Gastrocnemius medialis (tissue), 4 donors: Measurements from ENCODE around the gene CCL14. TPM values are rescaled to one million over a fixed set of nuclear protein-coding genes. Genes with fewer than 3 reads are reported as not detected.
A peak's percentile ranks its signal among the peaks of the same experiment; 100 is the strongest.

Experiments used
- ATAC-seq, 2 donors: fragments of 150-250 bp; one replicate each; pipeline ENCODE4 v1.9.1; 2016
- DNase-seq, 2 donors: peaks; one replicate each; pipeline ENCODE4 v3.0.0-alpha.2; 2019
- H3K27ac ChIP-seq, 4 donors: fragments of 200-600 bp; sonication (generic); 1 replicate in 1 of 4; 2 replicates in 3 of 4; pipeline ENCODE4 v1.5.1; 2016 to 2018; ENCODE audit warnings: mild to moderate bottlenecking in 2 of 4, moderate library complexity in 1 of 4
- H3K27me3 ChIP-seq, 3 donors: fragments of 200-600 bp; sonication (generic) in 2 of 3; 1 replicate in 1 of 3; 2 replicates in 2 of 3; pipeline versions ENCODE4 v1.5.1 to v1.6.0; 2016 to 2019; ENCODE audit warnings: mild to moderate bottlenecking in 1 of 3, moderate library complexity in 1 of 3
- H3K36me3 ChIP-seq, 2 donors: fragments of 200-600 bp; sonication (generic) in 1 of 2; one replicate each; pipeline ENCODE4 v1.5.1; 2017 to 2018
- H3K4me1 ChIP-seq, 2 donors: fragments of 200-600 bp; sonication (generic) in 1 of 2; one replicate each; pipeline ENCODE4 v1.5.1; 2016 to 2017; ENCODE audit warnings: mild to moderate bottlenecking in 2 of 2
- H3K4me3 ChIP-seq, 4 donors: fragments of 200-600 bp; sonication (generic) in 3 of 4; 1 replicate in 1 of 4; 2 replicates in 3 of 4; pipeline ENCODE4 v1.5.1; 2016 to 2019; ENCODE audit warnings: mild to moderate bottlenecking in 2 of 4
- H3K9me3 ChIP-seq, 3 donors: fragments of 200-600 bp; sonication (generic) in 2 of 3; 1 replicate in 1 of 3; 2 replicates in 2 of 3; pipeline ENCODE4 v1.5.1; 2016 to 2019
- CTCF ChIP-seq, 5 experiments: fragments of 450-650 bp in 3 of 5; fragments of 200-600 bp in 2 of 5; sonication (generic) in 2 of 5; IDR thresholded peaks in 4 of 5; conservative IDR thresholded peaks in 1 of 5; 1 replicate in 4 of 5; 2 replicates in 1 of 5; pipeline ENCODE4 v1.5.1; 2016 to 2019; ENCODE audit warnings: antibody characterized with exemption in 5 of 5, mild to moderate bottlenecking in 3 of 5, moderate library complexity in 3 of 5
- POLR2A ChIP-seq, 2 donors: fragments of 450-650 bp; IDR thresholded peaks; one replicate each; pipeline ENCODE4 v1.6.1; 2017; ENCODE audit warnings: antibody characterized with exemption in 2 of 2, mild to moderate bottlenecking in 2 of 2, moderate library complexity in 2 of 2
- in situ Hi-C, 4 donors: fragments of 200-750 bp; cut with MboI; loops; one replicate each; pipeline versions ENCODE4 v1.15.0 to v1.8.0; 2017; ENCODE audit warnings: low sequenced_read_pairs in 4 of 4
- intact Hi-C: fragments of 100-400 bp; cut with DNase I; formaldehyde crosslinking; loops from one replicate; pipeline ENCODE4 v1.15.1; 2023; ENCODE audit warnings: low total_unique reads
- total RNA-seq, 4 donors: library from RNA; depleted of rRNA; stranded (reverse); fragments of >200 nt; gene quantifications; one replicate each; pipeline versions ENCODE4 v1.1.0 to v1.2.3, GENCODE V29; 2016

The CCL14 gene
- total RNA-seq, 4 donors from 2014 or later, result 4.9 to 25.9 (median 12.1) TPM

DNA sequence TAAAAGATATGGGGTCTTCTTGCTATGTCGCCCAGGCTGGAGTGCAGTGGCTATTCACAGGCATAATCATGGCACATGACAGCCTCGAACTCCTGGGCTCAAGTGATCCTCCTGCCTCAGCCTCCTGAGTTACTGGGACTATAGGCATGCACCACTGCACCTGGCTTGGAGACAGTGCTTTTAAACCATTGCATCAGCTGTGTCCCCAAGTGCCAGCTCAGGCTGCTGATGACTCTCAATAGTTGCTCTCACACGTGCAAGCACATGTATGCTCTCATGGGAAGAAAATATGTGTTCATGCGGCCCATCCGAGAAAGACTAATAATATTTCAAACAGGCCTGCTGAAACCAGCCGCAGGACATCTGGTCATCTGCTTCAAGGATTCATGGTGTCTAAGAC, 14.0 kb downstream of the CCL14 start:
- Histone ChIP-seq H3K4me1 (peaks cover 0 to 13% of the 10 kb centered on the region in 2 donors), H3K9me3 (no peaks in the 10 kb centered on the region), H3K27me3 (no peaks in the 10 kb centered on the region), H3K27ac (peak overlapping the region in 3 of 4 donors; percentile 25 to 66 (median 58)), H3K36me3 (no peaks in the 10 kb centered on the region), H3K4me3 (no peak overlapping the region)
- ATAC-seq (no peak), DNase-seq (no peak)
- intact Hi-C loops, result loop anchor here (5.0 to 10.0 kb wide), 2 partner anchors 100 to 172 kb away; no protein-coding TSS in a partner anchor
- in situ Hi-C loops, result loop anchor here (5.0 to 25.0 kb wide), 6 partner anchors 110 to 515 kb away; partner anchors contain the start of genes ZNHIT3 (in 3 of the 4) and HEATR9 (in 1 of the 4)
- TF ChIP-seq POLR2A (IDR thresholded peaks at IDR 0.05), result no peak
- TF ChIP-seq CTCF (IDR thresholded peaks at IDR 0.05 in 4 of 5, conservative IDR thresholded peaks at IDR 0.05 in 1 of 5), result no peak

DNA sequence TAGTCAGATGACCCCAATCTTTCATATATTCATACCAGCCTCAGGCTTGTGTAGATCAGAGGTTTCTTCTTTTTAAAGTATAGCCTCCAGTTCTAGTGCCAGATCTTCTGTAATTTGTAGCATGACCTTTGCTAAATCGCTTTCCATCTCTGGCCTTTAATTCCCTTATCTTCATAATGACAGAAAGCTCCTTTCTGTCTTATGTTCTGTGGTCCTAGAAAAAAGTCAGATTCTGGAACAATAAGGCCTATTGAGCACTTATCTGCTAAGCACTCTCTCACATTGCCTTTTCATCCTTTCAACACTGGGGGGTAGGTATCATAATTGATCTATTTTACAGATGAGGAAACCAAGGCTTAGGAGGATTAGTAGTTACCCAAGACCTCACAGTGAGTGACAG, 14.5 kb downstream of the CCL14 start:
- intact Hi-C loops, result loop anchor here (5.0 to 10.0 kb wide), 2 partner anchors 100 to 173 kb away; no protein-coding TSS in a partner anchor
- Histone ChIP-seq H3K4me3 (no peak overlapping the region), H3K4me1 (peaks cover 0 to 13% of the 10 kb centered on the region in 2 donors), H3K36me3 (no peaks in the 10 kb centered on the region), H3K27ac (peak overlapping the region in 2 of 4 donors; percentile 4 to 40), H3K9me3 (no peaks in the 10 kb centered on the region), H3K27me3 (no peaks in the 10 kb centered on the region)
- DNase-seq (no peak), ATAC-seq (no peak)
- in situ Hi-C loops, result loop anchor here (5.0 to 25.0 kb wide), 6 partner anchors 110 to 515 kb away; partner anchors contain the start of genes ZNHIT3 (in 3 of the 4) and HEATR9 (in 1 of the 4)
- no peak for TF ChIP-seq POLR2A (IDR thresholded peaks at IDR 0.05)
- TF ChIP-seq CTCF (IDR thresholded peaks at IDR 0.05 in 4 of 5, conservative IDR thresholded peaks at IDR 0.05 in 1 of 5), result no peak

DNA sequence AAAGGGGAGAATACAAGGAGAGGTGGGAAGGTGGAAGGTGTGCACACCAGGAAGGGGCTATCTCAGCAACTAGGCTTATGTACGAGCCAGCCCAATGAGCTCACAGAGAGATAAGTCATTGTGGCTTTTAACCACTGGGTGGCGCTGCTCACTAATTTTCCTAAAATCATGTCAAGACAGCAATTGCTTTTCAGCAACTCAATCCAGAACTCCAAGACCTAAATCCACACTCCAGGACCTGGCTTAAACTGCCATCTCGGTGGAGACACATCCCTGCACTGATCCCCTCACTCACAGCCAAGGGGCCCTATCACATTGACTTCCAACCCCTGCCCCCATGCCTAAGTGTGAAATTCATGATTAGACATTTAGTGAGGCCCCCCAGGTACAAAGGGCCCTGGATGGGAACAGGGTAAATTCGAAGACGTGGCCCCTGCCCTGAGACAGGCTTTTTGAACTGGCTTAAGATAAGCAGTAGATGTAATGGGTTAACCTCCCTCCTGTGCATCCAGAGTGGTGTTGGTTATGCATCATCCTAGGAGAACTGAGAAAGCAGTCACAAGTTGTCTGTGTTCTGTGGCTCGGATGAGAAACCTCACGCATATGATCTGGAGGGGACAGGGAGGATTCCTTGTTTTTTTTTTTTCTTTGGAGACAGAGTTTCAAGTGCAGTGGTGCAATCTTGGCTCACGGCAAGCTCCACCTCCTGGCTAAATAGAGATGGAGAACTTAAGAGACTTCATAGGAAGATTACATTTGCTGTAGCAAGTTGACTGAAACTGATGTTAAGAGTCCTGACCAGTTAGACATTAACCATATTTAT, 16.8 kb downstream of the CCL14 start:
- in situ Hi-C loops, result loop anchor here (5.0 to 25.0 kb wide), 6 partner anchors 107 to 518 kb away; partner anchors contain the start of genes ZNHIT3 (in 3 of the 4) and HEATR9 (in 1 of the 4)
- H3K4me3 ChIP-seq, result no peak overlapping the region
- TF ChIP-seq POLR2A (IDR thresholded peaks at IDR 0.05) (no peak), CTCF (IDR thresholded peaks at IDR 0.05 in 4 of 5, conservative IDR thresholded peaks at IDR 0.05 in 1 of 5) (peak; percentile 20 to 78 (median 74))
- H3K27me3 ChIP-seq, result no peaks in the 10 kb centered on the region
- H3K36me3 ChIP-seq, result no peaks in the 10 kb centered on the region
- intact Hi-C loops, result loop anchor here (1.0 to 10.0 kb wide), 3 partner anchors 103 to 514 kb away; no protein-coding TSS in a partner anchor
- DNase-seq (peak; percentile 31 to 49), ATAC-seq (peak; percentile 54 to 58)
- H3K27ac ChIP-seq, result no peak overlapping the region
- H3K9me3 ChIP-seq, result no peaks in the 10 kb centered on the region
- H3K4me1 ChIP-seq, result peaks cover 0 to 13% of the 10 kb centered on the region in 2 donors

GRCh38 chr17:35968520-35969054, 17.9 kb downstream of the CCL14 start:
- in situ Hi-C loops (loop anchor here in 2 of 4 donors (10.0 to 25.0 kb wide), 3 partner anchors 106 to 519 kb away; partner anchors contain the start of genes ZNHIT3 (in 2 of the 2) and HEATR9 (in 1 of the 2)), intact Hi-C loops (loop anchor here (1.0 kb wide), 1 partner anchor 515 kb away; no protein-coding TSS in a partner anchor)
- no peak for TF ChIP-seq POLR2A (IDR thresholded peaks at IDR 0.05)
- no peak for TF ChIP-seq CTCF (IDR thresholded peaks at IDR 0.05 in 4 of 5, conservative IDR thresholded peaks at IDR 0.05 in 1 of 5)
- Histone ChIP-seq H3K4me3 (no peak overlapping the region), H3K9me3 (no peaks in the 10 kb centered on the region), H3K4me1 (peaks cover 0 to 13% of the 10 kb centered on the region in 2 donors), H3K27ac (no peak overlapping the region), H3K27me3 (no peaks in the 10 kb centered on the region), H3K36me3 (no peaks in the 10 kb centered on the region)
- DNase-seq (no peak), ATAC-seq (no peak)
